ENCODE data around the gene HIP1R.

- TF ChIP-seq, protein P1, sequence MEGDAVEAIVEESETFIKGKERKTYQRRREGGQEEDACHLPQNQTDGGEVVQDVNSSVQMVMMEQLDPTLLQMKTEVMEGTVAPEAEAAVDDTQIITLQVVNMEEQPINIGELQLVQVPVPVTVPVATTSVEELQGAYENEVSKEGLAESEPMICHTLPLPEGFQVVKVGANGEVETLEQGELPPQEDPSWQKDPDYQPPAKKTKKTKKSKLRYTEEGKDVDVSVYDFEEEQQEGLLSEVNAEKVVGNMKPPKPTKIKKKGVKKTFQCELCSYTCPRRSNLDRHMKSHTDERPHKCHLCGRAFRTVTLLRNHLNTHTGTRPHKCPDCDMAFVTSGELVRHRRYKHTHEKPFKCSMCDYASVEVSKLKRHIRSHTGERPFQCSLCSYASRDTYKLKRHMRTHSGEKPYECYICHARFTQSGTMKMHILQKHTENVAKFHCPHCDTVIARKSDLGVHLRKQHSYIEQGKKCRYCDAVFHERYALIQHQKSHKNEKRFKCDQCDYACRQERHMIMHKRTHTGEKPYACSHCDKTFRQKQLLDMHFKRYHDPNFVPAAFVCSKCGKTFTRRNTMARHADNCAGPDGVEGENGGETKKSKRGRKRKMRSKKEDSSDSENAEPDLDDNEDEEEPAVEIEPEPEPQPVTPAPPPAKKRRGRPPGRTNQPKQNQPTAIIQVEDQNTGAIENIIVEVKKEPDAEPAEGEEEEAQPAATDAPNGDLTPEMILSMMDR (conservative IDR thresholded peaks at IDR 0.05; ENCODE audit: low read depth in 2 of 2) = no peak
- no peak for TF ChIP-seq CREB1 (CRISPR knock-in tag; IDR thresholded peaks at IDR 0.05; ENCODE audit: low read depth)
- no peak for TF ChIP-seq REST (IDR thresholded peaks at IDR 0.05; ENCODE audit: unreplicated experiment)
- TF ChIP-seq POLR2AphosphoS5 (IDR thresholded peaks at IDR 0.05; ENCODE audit: low read depth) = no peak
- TF ChIP-seq EZH2 (IDR thresholded peaks at IDR 0.05; ENCODE audit: low read depth, unreplicated experiment) = no peak
- TF ChIP-seq EZH2phosphoT487 (IDR thresholded peaks at IDR 0.05; ENCODE audit: unreplicated experiment) = no peak
- no peak for TF ChIP-seq ETS1 (IDR thresholded peaks at IDR 0.05)
- TF ChIP-seq JUNB (IDR thresholded peaks at IDR 0.05; ENCODE audit: unreplicated experiment) = no peak
- TF ChIP-seq ZNF114 (CRISPR knock-in tag; IDR thresholded peaks at IDR 0.05) = no peak
- TF ChIP-seq, protein P2, sequence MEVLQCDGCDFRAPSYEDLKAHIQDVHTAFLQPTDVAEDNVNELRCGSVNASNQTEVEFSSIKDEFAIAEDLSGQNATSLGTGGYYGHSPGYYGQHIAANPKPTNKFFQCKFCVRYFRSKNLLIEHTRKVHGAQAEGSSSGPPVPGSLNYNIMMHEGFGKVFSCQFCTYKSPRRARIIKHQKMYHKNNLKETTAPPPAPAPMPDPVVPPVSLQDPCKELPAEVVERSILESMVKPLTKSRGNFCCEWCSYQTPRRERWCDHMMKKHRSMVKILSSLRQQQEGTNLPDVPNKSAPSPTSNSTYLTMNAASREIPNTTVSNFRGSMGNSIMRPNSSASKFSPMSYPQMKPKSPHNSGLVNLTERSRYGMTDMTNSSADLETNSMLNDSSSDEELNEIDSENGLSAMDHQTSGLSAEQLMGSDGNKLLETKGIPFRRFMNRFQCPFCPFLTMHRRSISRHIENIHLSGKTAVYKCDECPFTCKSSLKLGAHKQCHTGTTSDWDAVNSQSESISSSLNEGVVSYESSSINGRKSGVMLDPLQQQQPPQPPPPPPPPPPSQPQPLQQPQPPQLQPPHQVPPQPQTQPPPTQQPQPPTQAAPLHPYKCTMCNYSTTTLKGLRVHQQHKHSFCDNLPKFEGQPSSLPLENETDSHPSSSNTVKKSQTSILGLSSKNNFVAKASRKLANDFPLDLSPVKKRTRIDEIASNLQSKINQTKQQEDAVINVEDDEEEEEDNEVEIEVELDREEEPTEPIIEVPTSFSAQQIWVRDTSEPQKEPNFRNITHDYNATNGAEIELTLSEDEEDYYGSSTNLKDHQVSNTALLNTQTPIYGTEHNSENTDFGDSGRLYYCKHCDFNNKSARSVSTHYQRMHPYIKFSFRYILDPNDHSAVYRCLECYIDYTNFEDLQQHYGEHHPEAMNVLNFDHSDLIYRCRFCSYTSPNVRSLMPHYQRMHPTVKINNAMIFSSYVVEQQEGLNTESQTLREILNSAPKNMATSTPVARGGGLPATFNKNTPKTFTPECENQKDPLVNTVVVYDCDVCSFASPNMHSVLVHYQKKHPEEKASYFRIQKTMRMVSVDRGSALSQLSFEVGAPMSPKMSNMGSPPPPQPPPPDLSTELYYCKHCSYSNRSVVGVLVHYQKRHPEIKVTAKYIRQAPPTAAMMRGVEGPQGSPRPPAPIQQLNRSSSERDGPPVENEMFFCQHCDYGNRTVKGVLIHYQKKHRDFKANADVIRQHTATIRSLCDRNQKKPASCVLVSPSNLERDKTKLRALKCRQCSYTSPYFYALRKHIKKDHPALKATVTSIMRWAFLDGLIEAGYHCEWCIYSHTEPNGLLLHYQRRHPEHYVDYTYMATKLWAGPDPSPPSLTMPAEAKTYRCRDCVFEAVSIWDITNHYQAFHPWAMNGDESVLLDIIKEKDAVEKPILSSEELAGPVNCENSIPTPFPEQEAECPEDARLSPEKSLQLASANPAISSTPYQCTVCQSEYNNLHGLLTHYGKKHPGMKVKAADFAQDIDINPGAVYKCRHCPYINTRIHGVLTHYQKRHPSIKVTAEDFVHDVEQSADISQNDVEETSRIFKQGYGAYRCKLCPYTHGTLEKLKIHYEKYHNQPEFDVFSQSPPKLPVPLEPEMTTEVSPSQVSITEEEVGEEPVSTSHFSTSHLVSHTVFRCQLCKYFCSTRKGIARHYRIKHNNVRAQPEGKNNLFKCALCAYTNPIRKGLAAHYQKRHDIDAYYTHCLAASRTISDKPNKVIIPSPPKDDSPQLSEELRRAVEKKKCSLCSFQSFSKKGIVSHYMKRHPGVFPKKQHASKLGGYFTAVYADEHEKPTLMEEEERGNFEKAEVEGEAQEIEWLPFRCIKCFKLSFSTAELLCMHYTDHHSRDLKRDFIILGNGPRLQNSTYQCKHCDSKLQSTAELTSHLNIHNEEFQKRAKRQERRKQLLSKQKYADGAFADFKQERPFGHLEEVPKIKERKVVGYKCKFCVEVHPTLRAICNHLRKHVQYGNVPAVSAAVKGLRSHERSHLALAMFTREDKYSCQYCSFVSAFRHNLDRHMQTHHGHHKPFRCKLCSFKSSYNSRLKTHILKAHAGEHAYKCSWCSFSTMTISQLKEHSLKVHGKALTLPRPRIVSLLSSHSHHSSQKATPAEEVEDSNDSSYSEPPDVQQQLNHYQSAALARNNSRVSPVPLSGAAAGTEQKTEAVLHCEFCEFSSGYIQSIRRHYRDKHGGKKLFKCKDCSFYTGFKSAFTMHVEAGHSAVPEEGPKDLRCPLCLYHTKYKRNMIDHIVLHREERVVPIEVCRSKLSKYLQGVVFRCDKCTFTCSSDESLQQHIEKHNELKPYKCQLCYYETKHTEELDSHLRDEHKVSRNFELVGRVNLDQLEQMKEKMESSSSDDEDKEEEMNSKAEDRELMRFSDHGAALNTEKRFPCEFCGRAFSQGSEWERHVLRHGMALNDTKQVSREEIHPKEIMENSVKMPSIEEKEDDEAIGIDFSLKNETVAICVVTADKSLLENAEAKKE (CRISPR knock-in tag; IDR thresholded peaks at IDR 0.05) = no peak
These were observed 47.8 kb downstream of the HIP1R start for GRCh38 chr12:122882908-122883558.

Data from GM23338 (cell line).